H1 (cell line): ENCODE measurements around the gene TRAK1. TPM values are rescaled to one million over a fixed set of nuclear protein-coding genes. Genes with fewer than 3 reads are reported as not detected.

Experiments used
- EP300 ChIP-seq, 2 experiments: IDR thresholded peaks; 1 replicate in 1 of 2; 2 replicates in 1 of 2; pipeline ENCODE4 v1.6.1; 2011 to 2012; ENCODE audit warnings: low read depth in 2 of 2, low read length in 2 of 2, mild to moderate bottlenecking in 2 of 2, borderline replicate concordance in 1 of 2, inconsistent platforms in 1 of 2, moderate library complexity in 1 of 2
- FOSL1 ChIP-seq: IDR thresholded peaks from 2 replicates; pipeline ENCODE4 v1.6.1; 2011; ENCODE audit warnings: mild to moderate bottlenecking, low read depth, low read length, moderate library complexity; ENCODE audit not compliant: insufficient read depth
- GABPA ChIP-seq: IDR thresholded peaks from 2 replicates; pipeline ENCODE4 v1.6.1; 2011; ENCODE audit warnings: mild to moderate bottlenecking, low read length, moderate library complexity, borderline replicate concordance; ENCODE audit not compliant: insufficient read depth
- PHF8 ChIP-seq: fragments of 200-600 bp; sonication (generic); conservative IDR thresholded peaks from 2 replicates; pipeline ENCODE4 v1.7.1; 2012; ENCODE audit warnings: low read depth, mild to moderate bottlenecking, inconsistent platforms, low read length, moderate library complexity
- POLR2AphosphoS5 ChIP-seq: IDR thresholded peaks from 2 replicates; pipeline ENCODE4 v1.6.1; 2011; ENCODE audit warnings: low read depth, low read length
- RNF2 ChIP-seq: fragments of 200-900, 300-1000 bp; sonication (generic); IDR thresholded peaks from 2 replicates; pipeline ENCODE4 v1.7.1; 2016; ENCODE audit warnings: borderline replicate concordance, low read depth, mild to moderate bottlenecking, antibody characterized with exemption, low read length; ENCODE audit not compliant: poor library complexity, severe bottlenecking; ENCODE audit errors: missing control alignments
- SP2 ChIP-seq: IDR thresholded peaks from 2 replicates; pipeline ENCODE4 v1.6.1; 2012; ENCODE audit warnings: mild to moderate bottlenecking, low read length, inconsistent platforms
- TAF1 ChIP-seq: IDR thresholded peaks from 2 replicates; pipeline ENCODE4 v1.6.1; 2011; ENCODE audit warnings: mild to moderate bottlenecking, low read depth, low read length
- TEAD4 ChIP-seq: IDR thresholded peaks from 2 replicates; pipeline ENCODE4 v1.6.1; 2012; ENCODE audit warnings: low read depth, low read length, inconsistent platforms, mixed read lengths
- polyA plus RNA-seq, 7 experiments: library from polyadenylated mRNA; depleted of rRNA in 3 of 7; stranded (reverse) in 5 of 7; unstranded in 2 of 7; fragments of >200 nt in 5 of 7; fragments of 200-250 nt in 2 of 7; gene quantifications; 1 replicate in 5 of 7; 2 replicates in 1 of 7; 4 replicates in 1 of 7; pipeline versions ENCODE4 v1.2.1 to v1.2.3, GENCODE V29; 2011 to 2013; ENCODE audit warnings: missing spikeins in 2 of 7, mixed read lengths in 2 of 7
- total RNA-seq: library from RNA; stranded (reverse); fragmentation: NEBNext Ultra II Directional; extraction: Animal tissue kit (Norgen Biotek cat#: 25700); gene quantifications from 2 replicates; pipeline ENCODE4 v1.2.1, GENCODE V29; 2021
- TF ChIP-seq, protein P1 (sequence below): fragments of 300-600 bp; sonication (generic); IDR thresholded peaks from 2 replicates; pipeline ENCODE4 v1.7.1; 2012; ENCODE audit warnings: low read length, moderate library complexity, mild to moderate bottlenecking, inconsistent platforms; ENCODE audit not compliant: insufficient replicate concordance
- TF ChIP-seq, protein P2 (sequence below): IDR thresholded peaks from 2 replicates; pipeline ENCODE4 v1.6.1; 2011; ENCODE audit warnings: low read depth, mild to moderate bottlenecking, low read length; ENCODE audit not compliant: insufficient read depth

The TRAK1 gene
- total and polyA plus RNA-seq, 2 of the 8 experiments (the other 6 are each of a cell fraction or from before 2014, with no cell fraction given) = 21.3 to 32.7 TPM

GRCh38 chr3:42274266-42274665, 183.1 kb downstream of the TRAK1 start (continued):
- TF ChIP-seq, protein P1, sequence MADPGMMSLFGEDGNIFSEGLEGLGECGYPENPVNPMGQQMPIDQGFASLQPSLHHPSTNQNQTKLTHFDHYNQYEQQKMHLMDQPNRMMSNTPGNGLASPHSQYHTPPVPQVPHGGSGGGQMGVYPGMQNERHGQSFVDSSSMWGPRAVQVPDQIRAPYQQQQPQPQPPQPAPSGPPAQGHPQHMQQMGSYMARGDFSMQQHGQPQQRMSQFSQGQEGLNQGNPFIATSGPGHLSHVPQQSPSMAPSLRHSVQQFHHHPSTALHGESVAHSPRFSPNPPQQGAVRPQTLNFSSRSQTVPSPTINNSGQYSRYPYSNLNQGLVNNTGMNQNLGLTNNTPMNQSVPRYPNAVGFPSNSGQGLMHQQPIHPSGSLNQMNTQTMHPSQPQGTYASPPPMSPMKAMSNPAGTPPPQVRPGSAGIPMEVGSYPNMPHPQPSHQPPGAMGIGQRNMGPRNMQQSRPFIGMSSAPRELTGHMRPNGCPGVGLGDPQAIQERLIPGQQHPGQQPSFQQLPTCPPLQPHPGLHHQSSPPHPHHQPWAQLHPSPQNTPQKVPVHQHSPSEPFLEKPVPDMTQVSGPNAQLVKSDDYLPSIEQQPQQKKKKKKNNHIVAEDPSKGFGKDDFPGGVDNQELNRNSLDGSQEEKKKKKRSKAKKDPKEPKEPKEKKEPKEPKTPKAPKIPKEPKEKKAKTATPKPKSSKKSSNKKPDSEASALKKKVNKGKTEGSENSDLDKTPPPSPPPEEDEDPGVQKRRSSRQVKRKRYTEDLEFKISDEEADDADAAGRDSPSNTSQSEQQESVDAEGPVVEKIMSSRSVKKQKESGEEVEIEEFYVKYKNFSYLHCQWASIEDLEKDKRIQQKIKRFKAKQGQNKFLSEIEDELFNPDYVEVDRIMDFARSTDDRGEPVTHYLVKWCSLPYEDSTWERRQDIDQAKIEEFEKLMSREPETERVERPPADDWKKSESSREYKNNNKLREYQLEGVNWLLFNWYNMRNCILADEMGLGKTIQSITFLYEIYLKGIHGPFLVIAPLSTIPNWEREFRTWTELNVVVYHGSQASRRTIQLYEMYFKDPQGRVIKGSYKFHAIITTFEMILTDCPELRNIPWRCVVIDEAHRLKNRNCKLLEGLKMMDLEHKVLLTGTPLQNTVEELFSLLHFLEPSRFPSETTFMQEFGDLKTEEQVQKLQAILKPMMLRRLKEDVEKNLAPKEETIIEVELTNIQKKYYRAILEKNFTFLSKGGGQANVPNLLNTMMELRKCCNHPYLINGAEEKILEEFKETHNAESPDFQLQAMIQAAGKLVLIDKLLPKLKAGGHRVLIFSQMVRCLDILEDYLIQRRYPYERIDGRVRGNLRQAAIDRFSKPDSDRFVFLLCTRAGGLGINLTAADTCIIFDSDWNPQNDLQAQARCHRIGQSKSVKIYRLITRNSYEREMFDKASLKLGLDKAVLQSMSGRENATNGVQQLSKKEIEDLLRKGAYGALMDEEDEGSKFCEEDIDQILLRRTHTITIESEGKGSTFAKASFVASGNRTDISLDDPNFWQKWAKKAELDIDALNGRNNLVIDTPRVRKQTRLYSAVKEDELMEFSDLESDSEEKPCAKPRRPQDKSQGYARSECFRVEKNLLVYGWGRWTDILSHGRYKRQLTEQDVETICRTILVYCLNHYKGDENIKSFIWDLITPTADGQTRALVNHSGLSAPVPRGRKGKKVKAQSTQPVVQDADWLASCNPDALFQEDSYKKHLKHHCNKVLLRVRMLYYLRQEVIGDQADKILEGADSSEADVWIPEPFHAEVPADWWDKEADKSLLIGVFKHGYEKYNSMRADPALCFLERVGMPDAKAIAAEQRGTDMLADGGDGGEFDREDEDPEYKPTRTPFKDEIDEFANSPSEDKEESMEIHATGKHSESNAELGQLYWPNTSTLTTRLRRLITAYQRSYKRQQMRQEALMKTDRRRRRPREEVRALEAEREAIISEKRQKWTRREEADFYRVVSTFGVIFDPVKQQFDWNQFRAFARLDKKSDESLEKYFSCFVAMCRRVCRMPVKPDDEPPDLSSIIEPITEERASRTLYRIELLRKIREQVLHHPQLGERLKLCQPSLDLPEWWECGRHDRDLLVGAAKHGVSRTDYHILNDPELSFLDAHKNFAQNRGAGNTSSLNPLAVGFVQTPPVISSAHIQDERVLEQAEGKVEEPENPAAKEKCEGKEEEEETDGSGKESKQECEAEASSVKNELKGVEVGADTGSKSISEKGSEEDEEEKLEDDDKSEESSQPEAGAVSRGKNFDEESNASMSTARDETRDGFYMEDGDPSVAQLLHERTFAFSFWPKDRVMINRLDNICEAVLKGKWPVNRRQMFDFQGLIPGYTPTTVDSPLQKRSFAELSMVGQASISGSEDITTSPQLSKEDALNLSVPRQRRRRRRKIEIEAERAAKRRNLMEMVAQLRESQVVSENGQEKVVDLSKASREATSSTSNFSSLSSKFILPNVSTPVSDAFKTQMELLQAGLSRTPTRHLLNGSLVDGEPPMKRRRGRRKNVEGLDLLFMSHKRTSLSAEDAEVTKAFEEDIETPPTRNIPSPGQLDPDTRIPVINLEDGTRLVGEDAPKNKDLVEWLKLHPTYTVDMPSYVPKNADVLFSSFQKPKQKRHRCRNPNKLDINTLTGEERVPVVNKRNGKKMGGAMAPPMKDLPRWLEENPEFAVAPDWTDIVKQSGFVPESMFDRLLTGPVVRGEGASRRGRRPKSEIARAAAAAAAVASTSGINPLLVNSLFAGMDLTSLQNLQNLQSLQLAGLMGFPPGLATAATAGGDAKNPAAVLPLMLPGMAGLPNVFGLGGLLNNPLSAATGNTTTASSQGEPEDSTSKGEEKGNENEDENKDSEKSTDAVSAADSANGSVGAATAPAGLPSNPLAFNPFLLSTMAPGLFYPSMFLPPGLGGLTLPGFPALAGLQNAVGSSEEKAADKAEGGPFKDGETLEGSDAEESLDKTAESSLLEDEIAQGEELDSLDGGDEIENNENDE = no peak
- TF ChIP-seq POLR2AphosphoS5 (no peak), GABPA (no peak), EP300 (IDR thresholded peaks at IDR 0.05; ENCODE audit: borderline replicate concordance in 1 of 2, low read depth in 2 of 2, low read length in 2 of 2) (no peak), TAF1 (no peak), TEAD4 (no peak), RNF2 (no peak), SP2 (no peak), FOSL1 (no peak), PHF8 (no peak)
- TF ChIP-seq, protein P2, sequence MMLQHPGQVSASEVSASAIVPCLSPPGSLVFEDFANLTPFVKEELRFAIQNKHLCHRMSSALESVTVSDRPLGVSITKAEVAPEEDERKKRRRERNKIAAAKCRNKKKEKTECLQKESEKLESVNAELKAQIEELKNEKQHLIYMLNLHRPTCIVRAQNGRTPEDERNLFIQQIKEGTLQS = no peak
